MCF 10A (cell line): ENCODE data around the gene COX7B2. TPM values are rescaled to one million over a fixed set of nuclear protein-coding genes. Genes with fewer than 3 reads are reported as not detected.
A peak's percentile ranks its signal among the peaks of the same experiment; 100 is the strongest.

Experiments
- Bru-seq: library from RNA; stranded (reverse); fragments of 400-500 nt; gene quantifications from one replicate; lab custom pipeline; 2021; lab: Mats Ljungman, UMichigan
- BruChase-seq, 2 experiments: library from RNA; stranded (reverse); fragments of 400-500 nt; gene quantifications; one replicate each; lab custom pipeline; 2021; lab: Mats Ljungman, UMichigan
- BruUV-seq: library from RNA; stranded (reverse); fragments of 400-500 nt; replicated peaks from 2 replicates; lab custom pipeline; 2021; lab: Mats Ljungman, UMichigan
- CTCF ChIA-PET: fragments of 300-600 bp; sonication (Branson Sonifier 250); formaldehyde crosslinking; extraction: SDS; loops from one replicate; lab custom pipeline; 2021; ENCODE audit warnings: antibody characterized with exemption, inconsistent platforms; lab: Yijun Ruan, JAX
- POLR2A ChIA-PET: fragments of 300-600, 350-650 bp; sonication (Branson Sonifier 250); formaldehyde crosslinking; extraction: SDS; loops from one replicate; lab custom pipeline; 2020; ENCODE audit warnings: antibody characterized with exemption, inconsistent platforms; lab: Yijun Ruan, JAX
- DNase-seq: peaks from one replicate; pipeline ENCODE4 v3.0.0-alpha.2; 2018; ENCODE audit not compliant: unreplicated experiment
- H3K27ac Mint-ChIP-seq: one replicate; pipeline ENCODE4 v1.8.0; 2022; ENCODE audit warnings: mild to moderate bottlenecking, low read depth, mixed read lengths; ENCODE audit not compliant: unreplicated experiment
- H3K27me3 Mint-ChIP-seq: one replicate; pipeline ENCODE4 v1.8.0; 2022; ENCODE audit warnings: mixed read lengths; ENCODE audit not compliant: insufficient read depth, unreplicated experiment
- H3K36me3 Mint-ChIP-seq: one replicate; pipeline ENCODE4 v1.8.0; 2022; ENCODE audit warnings: mild to moderate bottlenecking, moderate library complexity, mixed read lengths; ENCODE audit not compliant: insufficient read depth, unreplicated experiment
- H3K4me1 Mint-ChIP-seq: one replicate; pipeline ENCODE4 v1.8.0; 2022; ENCODE audit warnings: mixed read lengths; ENCODE audit not compliant: insufficient read depth, unreplicated experiment
- H3K4me3 Mint-ChIP-seq: one replicate; pipeline ENCODE4 v1.8.0; 2022; ENCODE audit warnings: mild to moderate bottlenecking, moderate library complexity, mixed read lengths; ENCODE audit not compliant: unreplicated experiment
- H3K9me3 Mint-ChIP-seq: one replicate; pipeline ENCODE4 v1.8.0; 2022; ENCODE audit warnings: mixed read lengths; ENCODE audit not compliant: unreplicated experiment
- CTCF ChIP-seq: fragments of 200-600 bp; IDR thresholded peaks from one replicate; pipeline ENCODE4 v1.8.0; 2022; ENCODE audit warnings: antibody characterized with exemption, mild to moderate bottlenecking; ENCODE audit not compliant: unreplicated experiment
- intact Hi-C: fragments of 100-400 bp; cut with micrococcal nuclease; formaldehyde crosslinking; loops from 2 replicates; pipeline ENCODE4 v1.14.1; 2022
- long read RNA-seq: library from polyadenylated mRNA; stranded (forward); transcript quantifications from one replicate; pipeline ENCODE4 v2.0.0, GENCODE V29; 2022
- total RNA-seq: library from RNA; stranded (reverse); gene quantifications from 2 replicates; pipeline ENCODE4 v1.2.3, GENCODE V29; 2022

COX7B2 gene
- total RNA-seq: not detected in 2 replicates
- percentile 0 among the genes with signal in this experiment for Bru-seq, nascent RNA
- BruChase-seq, experiment 1, labeled RNA remaining after a 6-hour chase: not detected
- BruChase-seq, experiment 2, labeled RNA remaining after a 2-hour chase: percentile 0 among the genes with signal in this experiment
- long read RNA-seq: 0 reads

- no TSS peak for BruUV-seq
- CTCF ChIA-PET: interaction anchor here (0.6 kb wide), 1 partner anchor 18 kb away, joined by 3 read pairs; no protein-coding TSS in a partner anchor
- Mint-ChIP-seq H3K27ac (no peak within 1 kb of the TSS), H3K36me3 (no peaks in the 10 kb centered on the region), H3K9me3 (no peaks in the 10 kb centered on the region), H3K27me3 (no peaks in the 10 kb centered on the region), H3K4me1 (no peaks in the 10 kb centered on the region), H3K4me3 (no peak within 1 kb of the TSS)
- no peak for DNase-seq
- POLR2A ChIA-PET: no interaction called here
- no peak for TF ChIP-seq CTCF
- intact Hi-C loops: no loop called here
Observed at GRCh38 chr4:46909078-46909477, at the start of gene COX7B2. COX7B2 (minus strand) TSS chr4:46909245; CDS start chr4:46735192, 174,053 bp downstream.

- peaks cover 93% of the 10 kb centered on the region for H3K27me3 Mint-ChIP-seq
- ChIA-PET CTCF (no interaction called here), POLR2A (no interaction called here)
- no peaks in the 10 kb centered on the region for H3K4me1 Mint-ChIP-seq
- no peaks in the 10 kb centered on the region for H3K9me3 Mint-ChIP-seq
- no peak for DNase-seq
- no TSS peak for BruUV-seq
- no peak for TF ChIP-seq CTCF
- intact Hi-C loops: no loop called here
- H3K36me3 Mint-ChIP-seq: no peaks in the 10 kb centered on the region
- H3K4me3 Mint-ChIP-seq: no peak overlapping the region
- H3K27ac Mint-ChIP-seq: no peak overlapping the region
Observed at GRCh38 chr4:46956451-46956850, 47.4 kb upstream of the COX7B2 start.

- BruUV-seq: no TSS peak
- ChIA-PET POLR2A (no interaction called here), CTCF (no interaction called here)
- TF ChIP-seq CTCF: no peak
- H3K27me3 Mint-ChIP-seq: peaks cover 93% of the 10 kb centered on the region
- H3K9me3 Mint-ChIP-seq: no peaks in the 10 kb centered on the region
- no peak for DNase-seq
- no peak overlapping the region for H3K27ac Mint-ChIP-seq
- no peaks in the 10 kb centered on the region for H3K36me3 Mint-ChIP-seq
- no peaks in the 10 kb centered on the region for H3K4me1 Mint-ChIP-seq
- H3K4me3 Mint-ChIP-seq: no peak overlapping the region
- intact Hi-C loops: no loop called here
Observed at GRCh38 chr4:46955601-46956000, 46.6 kb upstream of the COX7B2 start.

GRCh38 chr4:46954643-46955042 is 45.6 kb upstream of the COX7B2 start:
- no peak for DNase-seq
- Mint-ChIP-seq H3K9me3 (no peaks in the 10 kb centered on the region), H3K4me3 (no peak overlapping the region), H3K27ac (no peak overlapping the region), H3K4me1 (no peaks in the 10 kb centered on the region), H3K36me3 (no peaks in the 10 kb centered on the region), H3K27me3 (peaks cover 98% of the 10 kb centered on the region)
- POLR2A ChIA-PET: no interaction called here
- TF ChIP-seq CTCF: no peak
- CTCF ChIA-PET: interaction anchor here (0.7 kb wide), 1 partner anchor 41 kb away, joined by 4 read pairs; no protein-coding TSS in a partner anchor
- intact Hi-C loops: no loop called here
- no TSS peak for BruUV-seq
